Measurements from ENCODE around the gene RNF113B.

- TF ChIP-seq CTCF (IDR thresholded peaks at IDR 0.05; ENCODE audit: low read depth, low read length, poor library complexity, severe bottlenecking) (no peak), EZH2phosphoT487 (IDR thresholded peaks at IDR 0.05; ENCODE audit: borderline replicate concordance, low read length) (no peak)
These were observed 38.4 kb upstream of the RNF113B start for GRCh38 chr13:98215508-98215907.

Data from DOHH2 (cell line).